HG03520 (cell line): Measurements from ENCODE around the gene METTL15.
"Not testable (repeated sequence)": the region's sequence is repeated elsewhere in the genome, so short reads cannot be mapped to it uniquely, and the experiment has no call there.

Source experiments
- ATAC-seq: cut with Tn5 transposase; IDR thresholded peaks from one replicate; pipeline ENCODE4 v1.9.1; 2021; ENCODE audit warnings: mild to moderate bottlenecking, moderate library complexity; ENCODE audit not compliant: unreplicated experiment

Gene METTL15

DNA sequence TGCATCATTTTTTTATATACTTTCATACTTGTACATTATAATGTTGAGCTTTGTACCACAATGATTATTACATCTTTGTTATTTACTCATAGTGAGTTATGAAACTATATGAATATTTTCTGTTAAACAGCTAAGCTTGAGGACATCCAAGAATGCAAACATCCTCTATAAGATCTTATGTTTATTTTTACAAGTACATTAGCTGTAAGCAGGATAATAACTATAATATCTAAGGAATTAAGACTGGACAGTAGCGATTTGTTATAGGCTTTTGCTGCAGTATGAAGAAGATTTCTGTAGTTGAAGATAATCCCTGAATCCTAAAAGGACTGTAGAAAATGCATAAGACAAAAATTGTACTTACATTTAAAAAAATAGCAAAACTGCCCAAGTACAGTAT is 176.0 kb downstream of the METTL15 start:
- no peak for ATAC-seq

- no peak for ATAC-seq
These were observed 181.3 kb downstream of the METTL15 start for GRCh38 chr11:28289444-28289843.

- not testable (repeated sequence) for ATAC-seq
These were observed 182.8 kb downstream of the METTL15 start for GRCh38 chr11:28290995-28291394.

- ATAC-seq: peak; percentile 93
These were observed 188.2 kb downstream of the METTL15 start for GRCh38 chr11:28296426-28296825.

- no peak for ATAC-seq
These were observed 190.0 kb downstream of the METTL15 start for GRCh38 chr11:28298209-28298608.

- no peak for ATAC-seq
These were observed 195.4 kb downstream of the METTL15 start for GRCh38 chr11:28303477-28304191.

DNA sequence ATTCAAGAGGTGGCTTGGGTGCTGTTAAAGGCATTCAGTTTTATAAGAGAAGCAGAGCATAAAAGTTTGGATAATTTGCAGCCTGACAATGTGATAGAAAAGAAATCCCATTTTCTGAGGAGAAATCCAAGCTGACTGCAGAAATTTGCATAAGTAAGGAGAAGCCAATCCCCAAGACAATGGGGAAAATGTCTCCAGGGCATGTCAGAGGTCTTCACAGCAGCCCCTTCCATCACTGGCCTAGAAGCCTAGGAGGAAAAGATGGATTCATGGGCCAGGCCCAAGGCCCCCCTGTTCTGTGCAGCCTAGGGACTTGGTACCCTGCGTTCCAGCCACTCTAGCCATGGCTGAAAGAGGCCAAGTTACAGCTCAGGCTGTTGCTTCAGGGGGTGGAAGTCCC is 207.3 kb downstream of the METTL15 start:
- ATAC-seq: no peak

DNA sequence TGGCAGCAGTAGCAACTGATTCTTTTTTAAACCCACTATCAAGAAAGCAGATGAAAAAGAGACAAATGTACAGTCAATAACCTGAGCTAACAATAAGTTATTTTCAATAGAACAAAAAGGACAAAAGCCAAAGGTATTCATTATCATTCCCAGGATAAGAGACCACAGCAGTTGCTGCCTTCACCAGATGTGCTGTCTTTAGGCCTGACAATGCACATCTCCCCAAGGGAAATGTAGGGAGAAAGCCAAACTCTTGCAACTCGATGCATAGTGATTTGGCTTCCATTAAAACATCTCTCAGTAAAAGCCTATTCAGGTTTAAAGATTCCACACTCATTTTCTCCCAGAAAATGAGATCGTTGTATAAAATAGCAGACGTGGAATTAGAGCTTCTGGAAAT is 210.7 kb downstream of the METTL15 start:
- no peak for ATAC-seq

GRCh38 chr11:28323621-28324020 is 215.4 kb downstream of the METTL15 start:
- no peak for ATAC-seq

- ATAC-seq: not testable (repeated sequence)
These were observed 224.2 kb downstream of the METTL15 start for GRCh38 chr11:28332393-28332792.

- ATAC-seq: no peak
These were observed 229.5 kb downstream of the METTL15 start for GRCh38 chr11:28337701-28338100.

- no peak for ATAC-seq
These were observed 230.2 kb downstream of the METTL15 start for GRCh38 chr11:28338371-28338770.

- ATAC-seq: no peak
These were observed 231.3 kb downstream of the METTL15 start for GRCh38 chr11:28339488-28339887.

DNA sequence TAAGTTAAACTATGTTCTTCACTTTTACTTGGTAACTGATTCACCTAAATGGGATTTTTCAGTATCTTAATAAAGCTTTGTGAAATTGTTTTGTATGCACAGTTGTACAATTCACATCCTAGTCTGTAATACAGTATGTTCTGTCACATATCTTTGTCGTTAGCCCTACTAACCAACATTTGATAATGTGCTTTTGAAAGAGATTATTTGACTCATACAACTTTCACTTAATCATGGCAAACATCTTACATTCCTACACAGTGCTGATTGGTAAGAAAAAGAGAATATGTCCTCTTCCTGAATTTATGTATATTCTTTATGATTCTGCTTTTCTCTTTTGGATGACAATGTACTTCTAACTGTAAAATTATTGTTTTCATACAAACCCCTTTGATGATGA is 234.5 kb downstream of the METTL15 start:
- no peak for ATAC-seq

GRCh38 chr11:28343304-28344233 is 235.4 kb downstream of the METTL15 start:
- ATAC-seq: no peak

DNA sequence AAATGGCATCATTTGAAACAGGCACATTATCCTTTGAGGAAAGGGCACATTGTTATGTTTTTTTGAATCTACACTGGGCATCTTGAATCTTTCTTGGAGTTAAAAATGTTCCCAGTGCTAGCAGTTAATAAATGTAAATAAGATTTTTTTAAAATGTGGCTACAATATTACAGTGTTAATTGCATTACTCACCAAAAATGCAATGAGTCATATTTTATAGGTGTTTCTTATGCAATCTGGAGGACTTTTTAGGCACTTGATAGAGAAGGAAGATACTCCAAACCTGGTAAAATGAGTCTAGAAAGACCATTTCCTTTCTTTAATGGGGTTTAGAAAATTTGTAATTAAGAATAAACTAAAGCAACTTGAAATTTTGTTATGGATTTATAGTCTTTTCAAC is 238.0 kb downstream of the METTL15 start:
- no peak for ATAC-seq

DNA sequence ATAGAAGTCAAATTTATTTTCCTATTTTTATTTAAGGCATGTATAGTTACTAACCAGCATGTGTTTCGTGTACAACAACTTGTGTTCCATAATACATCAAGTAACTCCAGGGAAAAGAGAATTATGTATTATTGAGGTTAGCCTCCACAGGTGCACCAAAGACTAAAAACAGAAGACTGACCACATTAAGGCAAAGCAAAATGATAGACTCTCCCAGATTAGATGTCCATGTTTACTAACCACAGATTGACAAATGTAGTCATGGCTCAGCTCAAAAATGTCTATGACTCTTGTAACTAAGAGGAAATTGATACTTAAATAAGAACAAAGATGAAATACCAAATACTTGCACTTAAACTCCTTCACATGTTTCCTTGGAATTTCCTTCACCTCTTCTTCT is 238.5 kb downstream of the METTL15 start:
- no peak for ATAC-seq

DNA sequence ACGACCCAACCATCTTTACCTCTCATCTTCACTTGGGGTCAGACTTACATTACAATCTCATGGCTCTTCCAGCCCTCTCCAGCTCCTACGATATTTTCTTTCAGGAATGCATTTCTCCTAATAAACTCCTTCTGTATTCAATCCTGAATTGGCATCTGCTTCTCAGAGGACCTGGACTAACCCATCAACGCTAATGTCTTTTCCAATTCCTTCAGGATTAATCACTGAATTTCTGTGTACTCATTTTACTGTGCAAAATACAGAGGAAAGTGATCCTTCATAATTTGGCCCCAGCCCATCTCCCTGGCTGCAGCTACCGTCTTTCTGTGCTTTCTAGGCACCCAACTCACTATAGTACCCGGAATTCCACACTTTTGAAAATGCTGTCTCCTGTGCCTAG is 239.2 kb downstream of the METTL15 start:
- ATAC-seq: no peak

DNA sequence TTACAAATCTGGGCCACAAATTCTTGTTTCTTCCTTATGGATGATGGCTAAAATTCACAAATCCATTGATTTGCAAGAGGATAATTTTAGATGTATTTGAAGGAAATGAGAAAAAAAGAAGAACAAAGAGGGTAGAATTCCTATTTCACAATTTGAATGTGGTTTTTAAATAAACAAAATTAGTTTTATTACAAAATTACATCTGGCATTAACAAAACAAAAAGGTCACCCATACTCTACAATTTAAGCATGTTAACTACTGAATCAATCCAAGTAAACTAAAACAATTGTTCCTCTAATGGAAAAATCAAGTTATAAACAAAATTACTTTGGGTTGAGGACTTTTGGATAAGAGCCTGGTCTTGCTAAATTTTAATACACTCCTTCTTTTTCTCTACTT is 242.0 kb downstream of the METTL15 start:
- no peak for ATAC-seq

GRCh38 chr11:28353991-28354390 is 245.8 kb downstream of the METTL15 start:
- ATAC-seq: no peak

- no peak for ATAC-seq
These were observed 258.6 kb downstream of the METTL15 start for GRCh38 chr11:28366549-28367346.
